ENCODE data around the gene GLT8D2. TPM values are rescaled to one million over a fixed set of nuclear protein-coding genes. Genes with fewer than 3 reads are reported as not detected.

GLT8D2 gene
- polyA plus RNA-seq, 3 donors: not detected

- 100% methylated on average over 1 of the region's 4 CpGs for WGBS (ENCODE audit: insufficient coverage)
- no peaks in the 10 kb centered on the region for H3K9me3 ChIP-seq (replicated peaks in 1 of 2; ENCODE audit: control insufficient read depth in 1 of 2, insufficient read depth in 1 of 2, low read length in 2 of 2)
- H3K4me2 ChIP-seq (replicated peaks; ENCODE audit: extremely low read depth, low read length, poor library complexity, severe bottlenecking): no peak overlapping the region
- H3K4me1 ChIP-seq (ENCODE audit: control insufficient read depth in 1 of 2, insufficient read depth in 2 of 2, low read length in 2 of 2): no peaks in the 10 kb centered on the region
- no peak overlapping the region for H3K9ac ChIP-seq (ENCODE audit: insufficient read depth, low read length, poor library complexity, severe bottlenecking)
- peaks cover 81 to 96% of the 10 kb centered on the region in 2 donors for H3K36me3 ChIP-seq (replicated peaks in 1 of 2; ENCODE audit: control insufficient read depth in 1 of 2, insufficient read depth in 2 of 2, low read length in 2 of 2)
- Mint-ChIP-seq H3K4me1 (no peaks in the 10 kb centered on the region), H3K27me3 (ENCODE audit: low read depth in 3 of 3) (no peaks in the 10 kb centered on the region), H3K36me3 (peaks cover 68 to 71% of the 10 kb centered on the region in 2 donors), H3K27ac (no peak overlapping the region), H3K4me3 (no peak overlapping the region), H3K9me3 (no peaks in the 10 kb centered on the region)
- H3K79me2 ChIP-seq (ENCODE audit: insufficient read depth, low read length): no peaks in the 10 kb centered on the region
- H4K20me1 ChIP-seq (ENCODE audit: insufficient read depth, low read length): no peaks in the 10 kb centered on the region
- no peaks in the 10 kb centered on the region for H3K27me3 ChIP-seq (ENCODE audit: control insufficient read depth in 2 of 2, insufficient read depth in 2 of 2, low read length in 2 of 2)
- intact Hi-C loops (cut with micrococcal nuclease): no loop called here
- no peak for TF ChIP-seq CTCF (IDR thresholded peaks at IDR 0.05)
- no peak overlapping the region for H3K27ac ChIP-seq (ENCODE audit: low read depth in 1 of 2, low read length in 2 of 2)
- no peak for DNase-seq
- no peak overlapping the region for H2AFZ ChIP-seq (ENCODE audit: insufficient read depth, low read depth, low read length, poor library complexity, severe bottlenecking)
- H3K4me3 ChIP-seq (replicated peaks in 1 of 3; ENCODE audit: low read depth in 2 of 3, low read length in 3 of 3): no peak overlapping the region
These were observed 41.1 kb upstream of the GLT8D2 start for GRCh38 chr12:104091136-104091535.

GRCh38 chr12:104090685-104091084 is 40.7 kb upstream of the GLT8D2 start:
- Histone ChIP-seq H3K27me3 (ENCODE audit: control insufficient read depth in 2 of 2, insufficient read depth in 2 of 2, low read length in 2 of 2) (no peaks in the 10 kb centered on the region), H3K79me2 (ENCODE audit: insufficient read depth, low read length) (no peaks in the 10 kb centered on the region), H3K27ac (ENCODE audit: low read depth in 1 of 2, low read length in 2 of 2) (no peak overlapping the region), H2AFZ (ENCODE audit: insufficient read depth, low read depth, low read length, poor library complexity, severe bottlenecking) (no peak overlapping the region), H3K9ac (ENCODE audit: insufficient read depth, low read length, poor library complexity, severe bottlenecking) (no peak overlapping the region), H3K4me1 (ENCODE audit: control insufficient read depth in 1 of 2, insufficient read depth in 2 of 2, low read length in 2 of 2) (no peaks in the 10 kb centered on the region), H3K4me2 (replicated peaks; ENCODE audit: extremely low read depth, low read length, poor library complexity, severe bottlenecking) (no peak overlapping the region), H3K36me3 (replicated peaks in 1 of 2; ENCODE audit: control insufficient read depth in 1 of 2, insufficient read depth in 2 of 2, low read length in 2 of 2) (peaks cover 83 to 96% of the 10 kb centered on the region in 2 donors), H3K9me3 (replicated peaks in 1 of 2; ENCODE audit: control insufficient read depth in 1 of 2, insufficient read depth in 1 of 2, low read length in 2 of 2) (no peaks in the 10 kb centered on the region), H4K20me1 (ENCODE audit: insufficient read depth, low read length) (no peaks in the 10 kb centered on the region), H3K4me3 (replicated peaks in 1 of 3; ENCODE audit: low read depth in 2 of 3, low read length in 3 of 3) (no peak overlapping the region)
- Mint-ChIP-seq H3K27ac (no peak overlapping the region), H3K27me3 (ENCODE audit: low read depth in 3 of 3) (no peaks in the 10 kb centered on the region), H3K4me3 (no peak overlapping the region), H3K4me1 (no peaks in the 10 kb centered on the region), H3K9me3 (no peaks in the 10 kb centered on the region), H3K36me3 (peaks cover 72 to 76% of the 10 kb centered on the region in 2 donors)
- no CpG with 5 or more reads among the region's 1 CpG for WGBS (ENCODE audit: insufficient coverage)
- TF ChIP-seq CTCF (IDR thresholded peaks at IDR 0.05): no peak
- intact Hi-C loops (cut with micrococcal nuclease): no loop called here
- DNase-seq: no peak

Measured in CD14-positive monocyte (primary cell).